HG03442 (cell line): ENCODE measurements around the gene RASSF5.

ENCODE experiments used
- ATAC-seq: cut with Tn5 transposase; IDR thresholded peaks from one replicate; pipeline ENCODE4 v1.9.1; 2021; ENCODE audit warnings: mild to moderate bottlenecking, moderate library complexity; ENCODE audit not compliant: unreplicated experiment

Gene RASSF5

DNA sequence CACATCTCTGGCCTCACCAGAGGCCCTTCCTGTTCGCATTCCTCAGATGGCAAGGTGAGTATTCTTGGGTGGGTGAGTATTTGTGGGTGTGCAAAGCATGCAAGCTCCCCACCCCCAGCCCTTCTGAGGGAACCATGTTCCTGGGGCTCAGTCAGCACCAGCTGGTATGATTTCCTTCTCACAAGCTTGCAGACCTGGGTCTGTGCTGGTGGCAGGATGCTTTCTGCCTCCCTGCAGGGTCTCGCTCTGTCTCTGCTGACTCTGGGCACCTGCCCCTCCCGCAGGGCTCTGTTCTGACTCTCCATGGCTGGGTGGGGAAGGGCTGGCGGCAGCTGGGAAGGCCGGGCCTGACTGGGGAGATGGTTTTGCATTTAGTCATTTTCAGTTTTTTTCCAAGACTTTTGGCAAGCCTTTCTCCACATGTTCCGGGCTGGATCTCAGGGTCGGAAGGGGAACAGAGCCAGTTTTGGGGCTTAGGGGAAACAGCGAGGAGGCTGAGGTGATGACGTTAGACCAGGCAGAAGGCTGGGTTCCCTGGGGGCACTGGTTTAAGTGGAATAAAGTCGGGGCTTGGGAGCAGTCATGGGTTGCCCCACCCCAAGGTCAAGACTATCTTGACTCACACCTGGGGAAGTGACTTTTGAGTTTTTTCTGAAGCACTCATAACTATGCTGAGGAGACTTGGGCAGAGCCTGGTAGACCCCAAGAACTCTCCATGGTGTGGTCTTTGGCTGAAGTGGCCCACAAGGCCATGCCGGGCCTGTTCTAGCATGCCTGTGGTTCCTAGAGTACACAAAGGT lies 6.2 kb downstream of the RASSF5 start:
- no peak for ATAC-seq

DNA sequence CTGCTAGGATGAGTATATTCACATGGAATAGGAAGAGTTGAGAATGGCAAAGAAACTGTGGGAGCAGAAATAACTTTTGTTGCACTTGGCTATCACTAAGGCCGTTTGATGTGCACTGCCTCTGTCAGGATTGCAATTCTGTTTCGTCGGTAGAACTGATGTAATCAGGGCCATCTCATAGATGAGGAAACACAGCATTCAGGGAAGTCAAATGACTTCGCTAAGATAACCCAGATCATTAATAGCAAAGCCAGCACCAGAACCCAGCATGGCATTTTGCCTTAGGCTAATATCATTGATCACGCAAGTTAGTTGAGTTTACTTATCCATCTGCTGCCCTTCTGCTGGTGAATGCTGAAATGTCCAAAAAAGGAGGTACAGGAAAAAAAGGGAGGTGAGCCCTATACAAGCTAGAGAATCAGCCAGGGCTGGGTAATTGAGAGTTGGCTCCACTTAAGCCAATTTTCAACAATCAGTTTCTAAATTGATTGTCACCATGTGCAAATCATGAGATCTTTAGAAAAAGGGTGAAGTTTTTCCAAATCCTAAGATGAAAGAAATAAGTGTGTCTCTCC lies 7.6 kb downstream of the RASSF5 start:
- no peak for ATAC-seq

DNA sequence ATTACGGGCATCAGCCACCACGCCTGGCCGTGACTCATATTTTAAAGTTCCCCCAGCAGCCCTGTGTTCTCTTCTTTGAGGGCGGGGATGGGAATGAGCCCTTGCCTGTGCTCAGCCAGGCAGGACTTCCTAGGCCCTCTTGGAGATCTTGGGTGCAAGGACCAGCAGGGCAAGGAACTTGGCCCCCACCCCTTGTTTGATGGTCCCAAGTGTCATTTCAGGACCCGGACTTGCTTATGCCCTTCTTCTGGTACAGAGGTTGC lies 9.3 kb downstream of the RASSF5 start:
- ATAC-seq = no peak

DNA sequence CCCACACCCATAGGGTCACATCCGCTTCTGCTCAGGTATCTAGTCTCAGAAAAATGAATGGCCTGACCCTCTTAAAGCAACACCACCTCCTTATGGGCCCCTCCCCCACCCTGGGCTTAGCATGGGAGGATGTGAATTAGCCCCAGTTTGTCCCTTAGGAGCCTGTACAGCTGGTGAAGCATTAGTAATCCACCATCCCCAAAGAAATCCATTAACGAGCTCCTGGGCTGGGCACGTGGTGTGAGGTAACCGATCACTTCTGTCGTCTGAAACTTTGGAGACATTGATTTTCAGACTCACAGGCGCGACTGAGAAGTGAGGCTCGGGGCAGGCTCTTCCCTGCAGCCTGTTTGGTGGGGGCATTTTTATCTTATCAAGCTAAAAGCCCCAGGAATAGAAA lies 10.5 kb downstream of the RASSF5 start:
- ATAC-seq = no peak

DNA sequence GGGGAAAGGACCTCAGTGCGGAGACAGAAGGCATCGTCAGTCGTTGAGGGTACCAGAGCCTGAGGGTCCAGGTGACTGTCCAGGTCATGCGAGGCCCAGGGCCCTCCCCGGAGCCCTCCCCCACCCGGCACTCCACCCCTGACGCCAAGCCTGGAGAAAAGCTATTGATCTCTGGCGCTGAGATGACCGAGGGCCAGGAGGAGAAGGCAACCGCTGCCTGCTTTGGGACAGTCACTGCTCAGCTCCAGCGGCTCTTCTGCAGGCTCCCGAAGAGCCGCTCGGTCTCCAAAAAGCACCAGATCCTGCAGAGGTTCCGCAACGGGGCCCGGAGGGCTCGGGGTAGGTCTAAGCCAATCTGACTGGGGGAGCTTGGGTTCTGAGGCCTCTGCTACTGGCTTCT lies 10.9 kb downstream of the RASSF5 start:
- no peak for ATAC-seq

DNA sequence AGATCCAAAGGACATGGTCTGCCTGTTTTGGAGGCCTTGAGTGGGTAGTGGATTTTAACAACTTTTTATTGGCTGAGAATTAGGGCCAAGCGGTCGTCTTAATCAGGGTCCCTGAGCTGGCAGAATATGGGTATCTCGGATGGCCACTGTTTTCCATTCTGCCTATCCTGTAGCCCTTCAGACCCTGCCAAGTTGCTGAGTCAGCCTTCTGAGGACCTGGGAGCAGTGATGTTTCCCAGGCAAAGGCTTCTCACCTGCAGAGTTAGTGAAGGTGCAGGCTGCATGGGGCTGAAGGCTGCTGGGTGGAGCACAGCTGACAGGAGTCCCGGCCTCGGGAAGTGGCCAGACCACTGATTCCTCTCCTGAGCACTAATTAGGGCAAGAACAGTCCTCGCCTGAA lies 11.4 kb downstream of the RASSF5 start:
- ATAC-seq = no peak

DNA sequence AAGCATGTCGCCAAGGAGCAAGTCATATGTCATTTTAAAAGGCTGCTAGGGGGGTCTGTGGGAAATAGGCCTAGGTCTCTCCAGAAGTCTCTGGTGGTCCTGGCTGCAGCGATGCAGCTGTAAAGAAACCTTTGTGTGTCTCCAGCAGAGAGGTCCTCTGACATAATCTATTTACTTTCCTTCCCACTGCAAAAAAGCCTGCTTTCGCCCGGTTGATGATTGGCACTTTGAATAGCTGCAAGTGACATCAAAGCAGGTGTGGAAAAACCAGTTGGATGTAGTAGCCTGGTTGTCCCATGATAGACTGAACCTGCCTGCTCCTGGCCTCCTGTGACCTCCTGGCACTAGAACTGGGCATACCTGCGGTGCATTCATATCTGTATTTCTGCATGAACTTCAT lies 13.8 kb downstream of the RASSF5 start:
- no peak for ATAC-seq

DNA sequence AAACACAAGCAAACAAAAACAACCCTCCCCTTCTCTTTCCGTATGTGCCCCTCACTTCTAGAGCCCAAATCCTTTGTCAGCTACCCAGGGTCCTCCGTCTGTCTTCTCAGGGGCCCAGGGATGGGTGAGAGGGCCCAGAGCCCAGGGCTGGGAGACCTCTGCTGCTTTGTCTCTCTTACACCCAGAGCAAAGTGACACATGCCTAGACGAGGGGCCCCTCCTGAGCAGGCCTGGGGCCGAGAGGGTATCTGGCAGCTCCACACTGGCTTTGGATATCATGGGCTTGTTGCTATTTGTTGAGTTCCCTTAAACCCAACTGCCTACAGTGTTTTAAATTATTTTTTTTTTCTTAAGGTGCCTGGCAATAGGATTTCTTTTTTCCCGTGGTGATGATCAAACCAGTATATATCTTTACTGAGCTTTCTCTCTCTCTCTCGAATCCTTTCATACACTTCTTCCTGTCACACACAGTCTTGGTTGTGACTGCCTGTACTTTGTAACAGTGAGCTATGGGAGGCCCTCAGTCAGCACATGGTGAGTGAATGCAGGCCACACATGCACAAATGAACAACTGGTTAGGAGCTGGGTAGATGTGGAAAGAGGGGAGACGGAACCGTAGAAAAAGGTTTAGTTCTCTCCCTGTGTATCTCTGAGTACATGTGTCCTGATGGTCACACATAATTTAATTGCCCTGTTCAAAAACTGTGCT lies 14.5 kb downstream of the RASSF5 start:
- ATAC-seq = no peak

DNA sequence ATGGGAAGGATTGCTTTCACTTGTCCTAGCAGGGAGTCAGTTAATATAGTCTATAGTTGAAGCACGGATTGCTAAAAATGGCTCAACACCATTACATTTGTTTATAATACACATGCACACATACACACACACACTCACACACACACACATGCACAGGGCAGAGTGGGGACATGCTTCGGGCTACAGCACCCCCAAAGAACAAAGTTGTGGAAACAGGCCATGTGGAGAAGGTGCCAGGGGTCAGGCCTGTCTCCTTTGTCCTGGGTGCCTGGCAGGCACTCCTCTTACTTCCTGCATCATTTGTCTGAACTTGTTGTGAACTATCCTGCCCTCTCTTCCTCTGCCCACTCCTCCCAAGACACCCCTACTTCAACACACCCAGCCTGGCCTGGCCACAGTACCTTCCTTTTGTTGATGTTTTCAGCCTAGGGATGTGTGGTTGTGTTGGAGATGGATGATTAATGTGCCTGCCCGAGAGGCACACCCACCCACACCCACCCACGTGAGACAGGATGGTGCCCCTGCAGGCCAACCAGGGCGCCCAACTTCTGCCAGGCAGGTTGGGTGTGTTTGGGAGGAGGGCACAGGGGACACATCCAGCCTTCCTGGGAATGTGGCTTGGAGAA lies 17.5 kb downstream of the RASSF5 start:
- ATAC-seq = no peak

DNA sequence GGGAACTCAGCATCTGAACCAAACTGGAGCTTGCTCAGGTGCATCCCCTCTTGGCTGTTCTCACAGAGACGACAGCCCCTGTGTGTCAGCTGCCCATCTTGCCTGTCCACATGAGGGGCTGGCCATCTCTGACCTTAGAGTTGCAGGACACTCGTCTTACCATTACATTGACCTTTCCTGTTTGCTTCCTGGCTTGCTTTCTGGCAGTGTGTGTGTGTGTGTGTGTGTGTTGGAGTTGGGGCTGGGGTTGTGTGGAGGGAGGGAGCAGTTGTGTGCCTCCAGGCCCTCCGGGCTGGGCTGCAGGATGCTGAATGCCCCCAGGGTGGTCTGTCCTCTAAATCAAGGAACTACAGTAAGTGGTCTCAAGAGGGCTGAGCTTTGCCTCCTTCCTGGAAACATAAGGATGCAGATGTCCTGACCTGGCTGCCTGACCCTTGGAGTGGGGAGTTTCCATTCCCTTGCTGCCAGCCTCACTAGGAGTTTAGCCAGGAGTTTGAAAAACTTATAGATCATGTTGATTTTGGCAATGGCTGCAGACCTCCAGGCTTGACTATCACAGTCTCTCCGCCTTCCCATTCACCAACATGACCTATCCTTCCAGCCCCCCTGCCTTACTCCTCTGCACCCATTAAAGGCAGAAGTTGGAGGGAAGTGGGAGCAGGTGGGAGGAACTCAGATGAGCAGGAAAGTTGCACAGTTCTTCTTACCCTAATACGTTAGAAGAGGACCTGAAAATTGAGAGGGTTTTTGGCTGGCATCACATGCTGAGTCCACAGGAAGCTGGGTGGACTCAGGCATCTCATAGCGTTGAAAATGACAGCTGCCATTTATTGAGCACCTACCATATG lies 19.0 kb downstream of the RASSF5 start:
- no peak for ATAC-seq

DNA sequence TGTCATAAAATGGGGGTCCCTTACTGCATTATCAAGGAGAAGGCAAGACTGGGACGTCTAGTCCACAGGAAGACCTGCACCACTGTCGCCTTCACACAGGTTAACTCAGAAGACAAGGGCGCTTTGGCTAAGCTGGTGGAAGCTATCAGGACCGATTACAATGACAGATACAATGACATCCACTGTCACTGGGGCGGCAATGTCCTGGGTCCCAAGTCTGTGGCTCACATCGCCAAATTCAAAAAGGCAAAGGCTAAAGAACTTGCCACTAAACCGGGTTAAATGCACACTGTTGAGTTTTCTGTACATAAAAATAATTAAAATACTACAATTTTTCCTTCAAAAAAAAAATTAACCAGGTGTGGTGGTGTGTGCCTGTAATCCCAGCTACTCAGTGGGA lies 22.1 kb downstream of the RASSF5 start:
- ATAC-seq = no peak

DNA sequence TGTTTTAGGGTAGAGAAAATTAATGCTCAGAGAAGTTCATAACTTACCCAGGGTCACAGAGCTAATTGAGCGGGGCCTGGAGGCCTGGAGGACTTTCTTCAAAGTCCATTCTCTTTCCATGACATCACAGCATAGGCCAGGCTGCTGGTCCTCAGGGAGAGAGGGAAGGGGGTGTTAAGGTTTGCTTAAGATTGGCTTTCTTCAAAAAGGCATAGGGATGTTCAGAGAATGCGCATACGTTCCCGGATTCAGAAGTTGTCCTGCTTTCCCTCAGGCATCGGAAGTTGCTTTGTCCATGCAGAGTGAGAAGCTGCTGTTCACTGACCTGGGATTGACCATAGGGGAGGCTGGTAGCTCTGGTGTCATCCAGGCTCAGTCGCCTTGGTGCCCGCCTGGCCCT lies 25.0 kb downstream of the RASSF5 start:
- ATAC-seq = no peak

DNA sequence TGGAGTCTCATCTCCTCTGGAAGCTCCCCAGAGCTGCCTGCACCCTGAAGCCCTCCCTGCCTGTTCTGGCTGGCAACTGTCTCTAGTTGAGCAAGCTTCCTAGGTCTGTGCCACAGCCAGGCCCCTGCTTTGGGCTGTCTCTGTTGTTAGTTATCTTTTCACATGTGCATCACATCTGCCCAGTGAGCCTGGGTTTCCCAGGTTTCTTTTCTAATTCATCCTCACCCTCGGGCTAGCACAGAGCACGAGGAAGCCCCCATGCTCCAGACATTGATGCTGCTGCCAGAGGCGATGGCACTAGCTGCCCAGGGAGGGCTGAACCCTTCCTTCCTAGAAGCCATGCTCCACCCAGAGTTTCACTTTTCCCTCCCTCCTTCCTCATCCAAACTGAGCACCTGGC lies 27.2 kb downstream of the RASSF5 start:
- no peak for ATAC-seq

DNA sequence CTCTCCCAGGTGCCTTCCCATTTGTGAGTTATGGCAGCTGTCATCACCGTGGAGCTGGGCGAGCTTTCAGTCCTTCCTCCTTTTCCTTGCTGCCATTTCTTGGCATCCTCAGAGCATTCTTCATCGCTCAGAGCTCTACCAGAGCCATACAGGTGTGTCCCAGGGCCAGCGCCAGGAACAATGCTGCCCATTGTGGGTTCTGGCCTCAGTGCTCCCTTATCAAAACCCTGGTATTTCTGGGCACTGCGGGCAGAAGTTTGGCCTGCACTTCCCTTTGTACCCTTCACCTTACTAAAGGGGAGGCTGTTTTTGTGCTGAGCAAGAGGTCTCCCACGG lies 28.5 kb downstream of the RASSF5 start:
- no peak for ATAC-seq

DNA sequence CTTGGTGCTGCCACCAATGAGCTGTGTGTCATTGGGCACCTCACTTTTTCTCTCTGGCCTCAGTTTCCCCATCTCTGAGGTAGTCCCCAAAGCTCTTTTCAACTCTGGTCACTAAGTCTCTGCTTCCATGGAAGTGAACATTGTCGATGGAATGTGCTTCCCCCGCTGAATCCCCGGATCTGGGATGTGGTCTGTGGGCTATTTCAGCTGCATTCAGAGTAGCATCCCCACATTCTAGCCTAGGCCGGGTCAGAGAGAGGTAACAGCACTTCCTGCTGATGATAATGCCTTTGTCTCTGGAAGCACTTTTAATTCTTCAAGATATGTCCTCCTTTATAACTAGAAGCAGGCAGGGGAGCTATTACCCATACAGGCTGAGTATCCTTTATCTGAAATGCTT lies 29.8 kb downstream of the RASSF5 start:
- no peak for ATAC-seq

DNA sequence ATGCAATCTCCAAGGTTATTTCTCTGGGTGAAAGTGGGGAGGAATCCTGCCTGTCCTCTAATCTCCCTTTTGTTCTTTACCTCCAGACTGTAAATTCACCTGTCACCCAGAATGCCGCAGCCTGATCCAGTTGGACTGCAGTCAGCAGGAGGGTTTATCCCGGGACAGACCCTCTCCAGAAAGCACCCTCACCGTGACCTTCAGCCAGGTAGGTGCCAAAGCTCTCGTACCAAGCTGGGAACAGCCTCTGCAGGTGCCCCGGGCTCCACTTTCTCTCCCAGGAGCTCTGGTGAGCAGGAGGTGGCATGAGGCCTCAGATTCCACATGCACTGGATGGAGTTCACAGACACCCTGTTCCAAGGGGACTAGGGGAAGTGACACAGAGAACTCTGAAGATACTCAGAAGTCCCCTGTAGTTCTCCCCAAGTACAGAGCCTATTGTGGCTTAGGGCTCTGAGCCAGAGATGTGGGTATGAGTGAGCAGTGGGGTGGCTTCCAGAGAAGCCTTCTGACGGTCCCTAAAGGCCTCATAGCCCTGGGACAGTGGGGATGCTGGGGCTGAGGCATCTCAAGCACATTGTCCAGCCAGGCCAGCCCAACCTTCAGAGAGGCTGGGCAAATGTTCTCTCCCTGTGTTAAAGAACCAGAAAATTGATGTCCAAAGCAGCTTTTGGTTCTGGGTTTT lies 30.9 kb downstream of the RASSF5 start:
- no peak for ATAC-seq

DNA sequence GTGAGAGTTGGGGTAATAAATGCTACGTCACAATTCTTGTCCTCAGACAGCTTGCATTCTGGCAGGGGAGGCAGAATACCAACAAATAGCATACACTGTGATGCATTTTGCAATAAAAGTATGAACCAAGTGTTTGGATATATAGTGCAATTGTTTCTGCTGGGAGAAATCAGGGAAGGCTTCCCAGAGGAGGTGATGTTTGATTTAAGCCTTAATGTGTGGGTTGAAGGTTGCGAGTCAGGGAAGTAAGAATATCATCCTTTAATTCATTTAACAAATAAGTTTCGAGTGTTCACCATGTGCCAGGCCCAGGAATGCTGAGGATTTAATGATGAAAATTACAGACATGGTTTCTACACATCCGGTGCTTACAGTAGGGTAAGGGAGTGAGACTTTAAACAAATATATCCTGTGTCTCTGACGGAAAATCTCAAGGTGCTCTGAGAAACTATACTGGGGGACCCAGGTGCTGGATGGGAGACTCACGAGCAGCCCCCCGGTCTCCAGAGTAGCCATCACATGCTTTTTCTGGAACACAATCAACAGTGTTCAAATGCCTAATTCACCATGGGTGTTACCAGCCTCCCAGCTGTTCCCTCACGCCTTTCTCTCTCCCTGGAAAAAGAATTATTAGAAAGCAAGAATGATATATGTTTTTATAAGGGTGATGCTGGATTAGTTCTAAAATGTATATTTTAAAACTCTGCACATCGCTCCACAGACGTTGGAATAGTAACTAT lies 31.7 kb downstream of the RASSF5 start:
- ATAC-seq = no peak

DNA sequence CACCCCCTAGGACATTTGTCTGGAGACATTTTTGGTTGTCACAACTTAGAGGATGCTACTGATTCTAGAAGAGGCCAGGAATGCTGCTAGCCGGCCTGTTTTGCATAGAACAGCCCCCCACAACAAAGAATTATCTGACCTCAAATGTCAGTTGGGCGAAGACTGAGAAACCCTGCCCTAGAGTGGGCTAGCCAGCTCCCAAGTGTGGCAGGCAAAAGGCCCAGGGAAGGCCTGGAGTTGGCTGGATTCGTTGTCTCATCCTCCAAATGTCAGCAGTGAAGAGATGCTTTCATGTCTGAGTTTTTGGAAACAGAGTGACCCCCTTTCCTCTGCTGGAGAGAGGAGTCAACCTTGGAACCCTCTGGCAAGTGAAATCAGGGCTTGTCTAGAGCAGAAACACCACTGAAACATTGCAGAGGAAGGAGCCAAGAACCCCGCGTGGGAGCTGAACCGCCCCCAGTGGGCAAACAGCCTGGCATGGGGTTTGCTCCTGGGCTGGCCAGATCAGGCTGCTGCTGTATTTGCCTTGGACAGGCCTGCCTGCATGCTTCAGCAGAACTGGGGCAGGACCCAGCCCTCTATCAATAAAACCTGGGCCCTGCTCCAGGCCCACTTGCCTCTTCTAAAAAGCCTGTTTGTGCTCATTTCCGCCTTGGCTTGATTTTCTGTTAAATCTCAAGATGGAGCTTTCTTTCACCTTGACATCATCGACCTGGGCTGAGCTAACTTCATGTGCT lies 32.9 kb downstream of the RASSF5 start:
- no peak for ATAC-seq

DNA sequence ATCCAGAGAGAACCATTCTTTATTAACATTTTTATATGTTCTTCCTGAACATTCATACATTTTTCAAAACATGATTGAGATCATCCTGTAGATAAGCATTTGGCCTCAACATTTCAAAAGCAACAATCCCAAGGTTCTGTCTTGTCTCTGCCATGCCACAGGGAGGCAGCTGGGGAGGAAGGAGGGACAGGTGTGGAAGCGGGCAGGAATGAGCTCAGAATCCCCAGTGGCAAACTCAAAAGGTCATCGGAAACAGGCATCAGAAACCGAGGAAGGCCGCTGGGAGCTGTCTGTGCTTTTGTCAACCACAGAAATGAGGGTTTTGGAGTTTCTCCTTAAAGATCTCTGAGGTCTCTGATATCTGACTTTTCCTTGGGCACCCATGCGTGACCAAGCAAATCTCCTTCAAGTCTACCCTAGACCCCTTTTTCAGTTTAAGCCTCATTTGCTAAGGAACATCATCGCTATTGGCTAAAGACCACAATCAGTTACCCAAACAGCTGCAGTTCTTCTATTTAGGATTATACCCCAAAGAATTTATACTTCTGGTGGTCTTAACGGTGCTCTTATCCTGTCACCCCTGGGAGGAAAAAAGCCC lies 34.0 kb downstream of the RASSF5 start:
- no peak for ATAC-seq
